Trophoblast cell (in vitro differentiated cells and primary cell): Measurements from ENCODE around the gene MRPS34.
A peak's percentile ranks its signal among the peaks of the same experiment; 100 is the strongest.

ENCODE experiments used
- DNase-seq, 2 donors: peaks; one replicate each; pipeline ENCODE4 v3.0.0-alpha.2; 2016
- H2AFZ ChIP-seq: 2 replicates; pipeline ENCODE4 v1.6.1; 2013; ENCODE audit warnings: low read length, moderate library complexity, mild to moderate bottlenecking; ENCODE audit not compliant: insufficient read depth, poor library complexity
- H2AK5ac ChIP-seq: 2 replicates; pipeline ENCODE4 v1.6.1; 2013; ENCODE audit warnings: mild to moderate bottlenecking, low read length
- H2BK120ac ChIP-seq: 2 replicates; pipeline ENCODE4 v1.6.1; 2013; ENCODE audit warnings: low read length, mild to moderate bottlenecking, moderate library complexity; ENCODE audit not compliant: insufficient read depth, poor library complexity
- H2BK12ac ChIP-seq: 2 replicates; pipeline ENCODE4 v1.6.1; 2013; ENCODE audit warnings: mild to moderate bottlenecking, low read length, moderate library complexity
- H2BK5ac ChIP-seq: 2 replicates; pipeline ENCODE4 v1.6.1; 2013; ENCODE audit warnings: low read length, low read depth, moderate library complexity, mild to moderate bottlenecking; ENCODE audit not compliant: poor library complexity
- H3K14ac ChIP-seq: 2 replicates; pipeline ENCODE4 v1.6.1; 2013; ENCODE audit warnings: mild to moderate bottlenecking, low read length
- H3K18ac ChIP-seq: 2 replicates; pipeline ENCODE4 v1.6.1; 2013; ENCODE audit warnings: mild to moderate bottlenecking, low read length
- H3K23ac ChIP-seq: 2 replicates; pipeline ENCODE4 v1.6.1; 2013; ENCODE audit warnings: low read length
- H3K27ac ChIP-seq: 2 replicates; pipeline ENCODE4 v1.5.1; 2013; ENCODE audit warnings: low read depth, mild to moderate bottlenecking, inconsistent platforms, low read length, moderate library complexity
- H3K27me3 ChIP-seq: 2 replicates; pipeline ENCODE4 v1.6.1; 2013; ENCODE audit warnings: inconsistent platforms, mild to moderate bottlenecking, low read length, moderate library complexity; ENCODE audit not compliant: insufficient read depth
- H3K36me3 ChIP-seq, 2 experiments: 1 replicate in 1 of 2; 2 replicates in 1 of 2; pipeline ENCODE4 v1.6.1; 2013; ENCODE audit warnings: low read length in 2 of 2, mild to moderate bottlenecking in 2 of 2, moderate library complexity in 1 of 2; ENCODE audit not compliant: insufficient read depth in 2 of 2, control insufficient read depth in 1 of 2
- H3K4ac ChIP-seq: 2 replicates; pipeline ENCODE4 v1.6.1; 2013; ENCODE audit warnings: low read depth, mild to moderate bottlenecking, low read length, moderate library complexity
- H3K4me1 ChIP-seq, 2 experiments: 1 replicate in 1 of 2; 2 replicates in 1 of 2; pipeline ENCODE4 v1.6.1; 2013; ENCODE audit warnings: low read length in 2 of 2, mild to moderate bottlenecking in 2 of 2, moderate library complexity in 1 of 2; ENCODE audit not compliant: insufficient read depth in 2 of 2, control insufficient read depth in 1 of 2
- H3K4me2 ChIP-seq: 2 replicates; pipeline ENCODE4 v1.6.1; 2013; ENCODE audit warnings: inconsistent platforms, mild to moderate bottlenecking, low read length, moderate library complexity
- H3K4me3 ChIP-seq: 2 replicates; pipeline ENCODE4 v1.5.1; 2013; ENCODE audit warnings: mild to moderate bottlenecking, low read depth, low read length, inconsistent platforms
- H3K79me1 ChIP-seq: one replicate; pipeline ENCODE4 v1.6.1; 2013; ENCODE audit warnings: low read length
- H3K79me2 ChIP-seq: 2 replicates; pipeline ENCODE4 v1.6.1; 2013; ENCODE audit warnings: low read length, mild to moderate bottlenecking; ENCODE audit not compliant: control insufficient read depth, insufficient read depth, poor library complexity
- H3K9ac ChIP-seq: 2 replicates; pipeline ENCODE4 v1.6.1; 2013; ENCODE audit warnings: mild to moderate bottlenecking, low read length
- H3K9me3 ChIP-seq: 2 replicates; pipeline ENCODE4 v1.6.1; 2013; ENCODE audit warnings: low read depth, mild to moderate bottlenecking, control low read depth, inconsistent platforms, low read length; ENCODE audit not compliant: insufficient read depth
- H4K12ac ChIP-seq: 2 replicates; pipeline ENCODE4 v1.6.1; 2013; ENCODE audit warnings: low read depth, mild to moderate bottlenecking, low read length, moderate library complexity
- H4K8ac ChIP-seq: 2 replicates; pipeline ENCODE4 v1.6.1; 2013; ENCODE audit warnings: low read depth, mild to moderate bottlenecking, low read length, moderate library complexity
- H4K91ac ChIP-seq: one replicate; pipeline ENCODE4 v1.6.1; 2013; ENCODE audit warnings: low read depth, mild to moderate bottlenecking, low read length, moderate library complexity
- WGBS: extraction: QIAGEN DNeasy Blood & Tissue Kit; methylation state at CpG from one replicate; pipeline ENCODE4 v1.1.7; 2013; ENCODE audit warnings: missing lambda C conversion rate; ENCODE audit not compliant: insufficient read length, insufficient coverage; ENCODE audit errors: extremely low coverage; 5-methylcytosine and 5-hydroxymethylcytosine counted together

Gene MRPS34

DNA sequence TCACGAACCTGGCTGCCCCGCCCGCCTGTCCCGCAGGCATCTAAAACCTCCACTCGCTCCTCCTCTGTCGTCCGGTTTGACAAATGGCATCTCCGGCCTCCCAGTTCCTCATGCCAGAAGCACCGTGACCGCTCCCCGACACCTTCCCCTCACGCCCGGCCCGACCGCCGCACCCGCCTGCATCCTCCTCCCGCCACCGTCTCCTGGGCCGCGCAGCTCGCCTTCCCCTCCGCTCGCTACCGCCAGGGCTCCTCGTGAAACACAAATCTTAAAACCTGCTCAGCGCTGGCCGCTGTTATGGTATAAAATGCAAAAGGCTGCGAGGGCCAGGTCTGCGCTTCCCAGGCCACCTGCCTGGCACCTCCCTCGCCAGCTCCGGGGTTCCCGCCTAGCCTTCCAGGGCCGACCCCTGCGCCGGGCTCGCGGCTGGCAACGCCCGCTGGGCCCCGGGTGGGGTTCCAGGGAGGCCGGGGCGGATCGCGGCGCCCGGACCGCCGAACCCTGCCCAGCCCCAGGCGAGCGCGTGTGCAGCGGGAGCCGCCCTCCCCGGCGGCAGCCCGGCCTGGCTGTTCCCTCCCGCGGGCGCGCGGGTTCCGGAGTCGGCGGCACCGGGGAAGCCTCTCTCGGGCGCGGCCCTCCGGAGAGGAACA is 8.9 kb upstream of the MRPS34 start:
- H4K91ac ChIP-seq = peak overlapping the region; percentile 67
- peak overlapping the region; percentile 39 for H4K12ac ChIP-seq
- peak overlapping the region; percentile 73 for H3K9ac ChIP-seq
- peak overlapping the region; percentile 51 for H2AK5ac ChIP-seq
- no peak overlapping the region for H3K23ac ChIP-seq
- H3K27me3 ChIP-seq = no peaks in the 10 kb centered on the region
- H3K18ac ChIP-seq = peak overlapping the region; percentile 37
- peak overlapping the region; percentile 82 for H3K4me3 ChIP-seq
- peak overlapping the region; percentile 28 for H3K27ac ChIP-seq
- H3K79me1 ChIP-seq = no peaks in the 10 kb centered on the region
- H3K4ac ChIP-seq = peak overlapping the region; percentile 13
- WGBS = no CpG with 5 or more reads among the region's 70 CpGs
- H2BK120ac ChIP-seq = no peak overlapping the region
- peak overlapping the region; percentile 8 for H2AFZ ChIP-seq
- peak overlapping the region; percentile 70 for H3K14ac ChIP-seq
- H2BK12ac ChIP-seq = no peak overlapping the region
- peak overlapping the region; percentile 69 for H4K8ac ChIP-seq
- peak overlapping the region; percentile 91 for H3K4me2 ChIP-seq
- H2BK5ac ChIP-seq = no peak overlapping the region
- no peaks in the 10 kb centered on the region for H3K9me3 ChIP-seq
- peaks cover 4% of the 10 kb centered on the region for H3K79me2 ChIP-seq
- peaks cover 45 to 55% of the 10 kb centered on the region in 2 experiments for H3K36me3 ChIP-seq
- H3K4me1 ChIP-seq = peaks cover 8 to 21% of the 10 kb centered on the region in 2 experiments
- DNase-seq = peak; percentile 40 to 62

DNA sequence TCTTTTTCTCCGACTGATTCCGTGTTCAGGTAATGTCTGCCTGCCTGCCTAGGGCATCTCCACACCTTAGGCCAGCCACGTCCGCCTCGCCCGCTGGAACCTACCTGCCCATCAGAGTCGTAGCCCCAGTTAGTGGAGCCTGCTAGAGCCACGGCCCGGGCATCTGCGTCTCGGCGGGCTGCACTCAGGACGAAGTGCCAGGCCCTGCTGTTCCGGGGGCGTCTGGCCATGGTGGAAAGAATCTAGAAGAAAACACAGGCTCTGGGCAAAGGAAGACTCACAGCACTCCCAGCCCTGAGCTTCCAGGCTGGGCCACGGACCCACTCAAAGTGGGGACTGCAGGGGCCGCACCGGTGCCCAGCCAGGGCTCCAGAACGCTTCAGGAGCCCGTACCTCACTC is 8.3 kb upstream of the MRPS34 start:
- Histone ChIP-seq H3K9me3 (no peaks in the 10 kb centered on the region), H3K4me2 (peak overlapping the region; percentile 91), H4K8ac (peak overlapping the region; percentile 5), H3K9ac (peak overlapping the region; percentile 73), H3K27ac (no peak overlapping the region), H2BK120ac (no peak overlapping the region), H3K4me3 (peak overlapping the region; percentile 82), H2BK12ac (no peak overlapping the region), H2AFZ (no peak overlapping the region), H2AK5ac (peak overlapping the region; percentile 5), H3K4ac (no peak overlapping the region), H3K79me1 (no peaks in the 10 kb centered on the region), H3K4me1 (peaks cover 8 to 21% of the 10 kb centered on the region in 2 experiments), H3K14ac (no peak overlapping the region), H3K79me2 (peaks cover 4% of the 10 kb centered on the region), H4K12ac (peak overlapping the region; percentile 39), H3K18ac (peak overlapping the region; percentile 37), H3K27me3 (no peaks in the 10 kb centered on the region), H3K23ac (no peak overlapping the region), H3K36me3 (peaks cover 45 to 55% of the 10 kb centered on the region in 2 experiments), H4K91ac (peak overlapping the region; percentile 67), H2BK5ac (no peak overlapping the region)
- no CpG with 5 or more reads among the region's 20 CpGs for WGBS
- no peak for DNase-seq

DNA sequence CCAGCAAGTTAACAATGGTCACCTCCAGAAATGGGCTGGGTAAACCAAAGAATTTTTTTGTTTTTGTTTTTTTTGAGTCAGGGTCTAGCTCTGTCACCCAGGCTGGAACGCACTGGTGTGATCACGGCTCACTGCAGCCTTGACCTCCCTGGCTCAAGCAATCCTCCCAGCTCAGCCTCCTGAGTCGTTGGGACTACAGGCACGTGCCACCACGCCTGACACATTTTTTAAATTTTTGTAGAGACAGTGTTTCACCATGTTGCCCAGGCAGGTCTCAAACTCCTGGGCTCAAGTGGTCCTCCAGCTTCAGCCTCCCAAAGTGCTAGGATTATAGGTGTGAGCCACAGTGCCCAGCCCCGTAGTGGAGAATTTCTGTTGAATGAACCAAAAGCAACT is 7.7 kb upstream of the MRPS34 start:
- Histone ChIP-seq H4K8ac (no peak overlapping the region), H4K12ac (no peak overlapping the region), H2AK5ac (no peak overlapping the region), H3K79me1 (no peaks in the 10 kb centered on the region), H4K91ac (no peak overlapping the region), H3K9ac (no peak overlapping the region), H3K23ac (no peak overlapping the region), H2BK12ac (no peak overlapping the region), H3K27ac (no peak overlapping the region), H2AFZ (no peak overlapping the region), H2BK5ac (no peak overlapping the region), H3K27me3 (no peaks in the 10 kb centered on the region), H3K79me2 (peaks cover 4% of the 10 kb centered on the region), H3K18ac (no peak overlapping the region), H3K4me2 (no peak overlapping the region), H3K4me1 (peaks cover 8 to 21% of the 10 kb centered on the region in 2 experiments), H3K9me3 (no peaks in the 10 kb centered on the region), H3K4me3 (no peak overlapping the region), H2BK120ac (no peak overlapping the region), H3K36me3 (peaks cover 45 to 55% of the 10 kb centered on the region in 2 experiments), H3K14ac (no peak overlapping the region), H3K4ac (no peak overlapping the region)
- no CpG with 5 or more reads among the region's 6 CpGs for WGBS
- peak in 1 of 2 donors; percentile 52 for DNase-seq

- H2BK5ac ChIP-seq = no peak overlapping the region
- no peak overlapping the region for H4K91ac ChIP-seq
- H3K27me3 ChIP-seq = no peaks in the 10 kb centered on the region
- H3K4me1 ChIP-seq = peaks cover 8 to 21% of the 10 kb centered on the region in 2 experiments
- H3K79me2 ChIP-seq = peaks cover 4% of the 10 kb centered on the region
- no peak overlapping the region for H2AK5ac ChIP-seq
- peak; percentile 90 for DNase-seq
- no peak overlapping the region for H3K14ac ChIP-seq
- no peak overlapping the region for H3K4me2 ChIP-seq
- H3K27ac ChIP-seq = no peak overlapping the region
- H3K18ac ChIP-seq = peak overlapping the region; percentile 14
- H3K4me3 ChIP-seq = no peak overlapping the region
- H4K8ac ChIP-seq = no peak overlapping the region
- WGBS = no CpG with 5 or more reads among the region's 27 CpGs
- H3K4ac ChIP-seq = no peak overlapping the region
- no peak overlapping the region for H2AFZ ChIP-seq
- no peak overlapping the region for H3K9ac ChIP-seq
- H2BK120ac ChIP-seq = no peak overlapping the region
- no peak overlapping the region for H4K12ac ChIP-seq
- no peak overlapping the region for H2BK12ac ChIP-seq
- no peaks in the 10 kb centered on the region for H3K79me1 ChIP-seq
- H3K9me3 ChIP-seq = no peaks in the 10 kb centered on the region
- no peak overlapping the region for H3K23ac ChIP-seq
- H3K36me3 ChIP-seq = peaks cover 48 to 57% of the 10 kb centered on the region in 2 experiments
These were observed 7.1 kb upstream of the MRPS34 start for GRCh38 chr16:1779741-1780676.
